ENCODE results near the gene BANF1.

DNA sequence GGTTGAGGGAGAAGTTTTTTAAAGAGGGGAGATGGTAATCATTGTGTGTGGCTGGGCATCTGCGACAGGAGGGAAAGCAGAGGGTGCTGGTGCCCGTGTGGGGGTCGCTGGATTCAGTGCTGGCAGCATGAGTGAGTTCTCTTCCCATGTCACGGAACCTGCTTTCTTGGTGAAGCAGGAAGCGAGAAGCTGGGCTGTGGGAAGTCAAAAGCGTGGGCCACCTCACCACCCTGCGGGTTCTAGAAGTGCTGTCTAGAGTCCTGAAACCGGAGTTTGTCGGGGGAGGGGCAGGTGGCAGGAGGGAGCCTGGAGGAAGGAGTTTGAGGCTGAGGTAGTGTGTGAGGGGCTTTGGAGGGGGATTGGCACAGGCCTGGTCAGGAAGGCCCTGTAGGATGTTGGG lies 26.5 kb upstream of the BANF1 start:
- TF ChIP-seq, protein P1, sequence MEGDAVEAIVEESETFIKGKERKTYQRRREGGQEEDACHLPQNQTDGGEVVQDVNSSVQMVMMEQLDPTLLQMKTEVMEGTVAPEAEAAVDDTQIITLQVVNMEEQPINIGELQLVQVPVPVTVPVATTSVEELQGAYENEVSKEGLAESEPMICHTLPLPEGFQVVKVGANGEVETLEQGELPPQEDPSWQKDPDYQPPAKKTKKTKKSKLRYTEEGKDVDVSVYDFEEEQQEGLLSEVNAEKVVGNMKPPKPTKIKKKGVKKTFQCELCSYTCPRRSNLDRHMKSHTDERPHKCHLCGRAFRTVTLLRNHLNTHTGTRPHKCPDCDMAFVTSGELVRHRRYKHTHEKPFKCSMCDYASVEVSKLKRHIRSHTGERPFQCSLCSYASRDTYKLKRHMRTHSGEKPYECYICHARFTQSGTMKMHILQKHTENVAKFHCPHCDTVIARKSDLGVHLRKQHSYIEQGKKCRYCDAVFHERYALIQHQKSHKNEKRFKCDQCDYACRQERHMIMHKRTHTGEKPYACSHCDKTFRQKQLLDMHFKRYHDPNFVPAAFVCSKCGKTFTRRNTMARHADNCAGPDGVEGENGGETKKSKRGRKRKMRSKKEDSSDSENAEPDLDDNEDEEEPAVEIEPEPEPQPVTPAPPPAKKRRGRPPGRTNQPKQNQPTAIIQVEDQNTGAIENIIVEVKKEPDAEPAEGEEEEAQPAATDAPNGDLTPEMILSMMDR (IDR thresholded peaks at IDR 0.05; ENCODE audit: low read depth, low read length, poor library complexity, severe bottlenecking), result no peak
- no peak for TF ChIP-seq EZH2phosphoT487 (IDR thresholded peaks at IDR 0.05; ENCODE audit: borderline replicate concordance, low read length)
